PC-9 (cell line): ENCODE data around the gene UBXN10. TPM values are rescaled to one million over a fixed set of nuclear protein-coding genes. Genes with fewer than 3 reads are reported as not detected.

Source experiments
- BruUV-seq: library from RNA; stranded (reverse); fragments of 400-500 nt; replicated peaks from 2 replicates; lab custom pipeline; 2021; lab: Mats Ljungman, UMichigan
- CTCF ChIA-PET: fragments of 300-600 bp; sonication (Branson Sonifier 250); formaldehyde crosslinking; loops from one replicate; lab custom pipeline; 2022; ENCODE audit warnings: antibody characterized with exemption; lab: Charles Lee
- POLR2A ChIA-PET: fragments of 300-600 bp; sonication (Branson Sonifier 250); formaldehyde crosslinking; loops from one replicate; lab custom pipeline; 2022; ENCODE audit warnings: antibody characterized with exemption; ENCODE audit not compliant: unreplicated experiment; lab: Charles Lee
- DNase-seq, 2 experiments: peaks; one replicate each; pipeline versions ENCODE4 v3.0.0 to v3.0.0-alpha.2; 2015 to 2022; ENCODE audit warnings: mixed read lengths in 1 of 2
- H2AFZ ChIP-seq: fragments of 200-600 bp; sonication (generic); 2 replicates; pipeline ENCODE4 v1.8.1; 2017; ENCODE audit warnings: antibody characterized with exemption
- H3F3A ChIP-seq: fragments of 200-600 bp; sonication (generic); 2 replicates; pipeline ENCODE4 v1.8.1; 2017; ENCODE audit warnings: antibody characterized with exemption, mild to moderate bottlenecking, low read depth; ENCODE audit not compliant: insufficient read depth
- H3K27ac ChIP-seq: fragments of 200-600 bp; sonication (generic); 2 replicates; pipeline ENCODE4 v1.6.1; 2016; ENCODE audit warnings: mixed run types
- H3K27me3 ChIP-seq: fragments of 200-600 bp; sonication (generic); 2 replicates; pipeline ENCODE4 v1.6.1; 2016; ENCODE audit warnings: low read depth, mixed run types; ENCODE audit not compliant: insufficient read depth
- H3K36me3 ChIP-seq: fragments of 200-600 bp; sonication (generic); 2 replicates; pipeline ENCODE4 v1.6.1; 2016; ENCODE audit warnings: low read depth, mixed run types
- H3K4me1 ChIP-seq: fragments of 200-600 bp; sonication (generic); replicated peaks from 2 replicates; pipeline ENCODE4 v1.6.1; 2016; ENCODE audit warnings: mixed run types; ENCODE audit not compliant: insufficient read depth
- H3K4me2 ChIP-seq: fragments of 200-600 bp; sonication (generic); 2 replicates; pipeline ENCODE4 v1.6.1; 2017; ENCODE audit warnings: mixed run types
- H3K4me3 ChIP-seq: fragments of 200-600 bp; sonication (generic); 2 replicates; pipeline ENCODE4 v1.6.1; 2016; ENCODE audit warnings: mixed run types
- H3K79me2 ChIP-seq: fragments of 200-600 bp; sonication (generic); 2 replicates; pipeline ENCODE4 v1.6.1; 2017; ENCODE audit warnings: low read depth, mixed run types
- H3K9me2 ChIP-seq: fragments of 200-600 bp; sonication (generic); 2 replicates; pipeline ENCODE4 v1.8.1; 2017; ENCODE audit warnings: mild to moderate bottlenecking; ENCODE audit not compliant: insufficient read depth
- H3K9me3 ChIP-seq: fragments of 200-600 bp; sonication (generic); 2 replicates; pipeline ENCODE4 v1.8.1; 2016; ENCODE audit warnings: low read depth; ENCODE audit not compliant: insufficient read depth
- H4K20me1 ChIP-seq: fragments of 200-600 bp; sonication (generic); 2 replicates; pipeline ENCODE4 v1.8.1; 2017; ENCODE audit not compliant: insufficient read depth
- CTCF ChIP-seq: fragments of 200-600 bp; sonication (generic); conservative IDR thresholded peaks from 2 replicates; pipeline ENCODE4 v1.6.1; 2017; ENCODE audit warnings: mixed run types, antibody characterized with exemption, mild to moderate bottlenecking, moderate library complexity
- EZH2 ChIP-seq: fragments of 200-600 bp; sonication (generic); IDR thresholded peaks from 2 replicates; pipeline ENCODE4 v1.8.0; 2017; ENCODE audit warnings: antibody characterized with exemption, low read depth
- intact Hi-C: fragments of 100-400 bp; cut with micrococcal nuclease; formaldehyde crosslinking; loops from one replicate; pipeline ENCODE4 v1.10.0; 2022; ENCODE audit not compliant: unreplicated experiment
- total RNA-seq: library from RNA; stranded (reverse); gene quantifications from 2 replicates; pipeline ENCODE4 v1.2.3, GENCODE V29; 2021

Gene UBXN10
- total RNA-seq, 1 experiment from 2014 or later, result 11.9 TPM

GRCh38 chr1:20233394-20233793, 47.5 kb downstream of the UBXN10 start:
- peak in 1 of 2 experiments; percentile 64 for DNase-seq
- no TSS peak for BruUV-seq
- Histone ChIP-seq H3F3A (peaks cover 44% of the 10 kb centered on the region), H3K79me2 (no peaks in the 10 kb centered on the region), H4K20me1 (no peaks in the 10 kb centered on the region), H3K36me3 (no peaks in the 10 kb centered on the region), H3K27ac (peak overlapping the region; percentile 91), H3K9me3 (no peaks in the 10 kb centered on the region), H3K4me1 (peaks cover 75% of the 10 kb centered on the region), H3K27me3 (no peaks in the 10 kb centered on the region), H3K4me3 (peak overlapping the region; percentile 23; the same call in 1 of the 2 replicates), H3K9me2 (no peaks in the 10 kb centered on the region), H3K4me2 (peak overlapping the region; percentile 73), H2AFZ (no peak overlapping the region)
- ChIA-PET CTCF (interaction anchor here (0.6 to 0.9 kb wide), 2 partner anchors 17 to 126 kb away, joined by 3 read pairs; no protein-coding TSS in a partner anchor), POLR2A (no interaction called here)
- TF ChIP-seq EZH2, result no peak
- TF ChIP-seq CTCF, result peak; percentile 54
- intact Hi-C loops, result loop anchor here (2.0 kb wide), 1 partner anchor 125 kb away; no protein-coding TSS in a partner anchor

GRCh38 chr1:20233866-20234265, 48.0 kb downstream of the UBXN10 start:
- Histone ChIP-seq H3K4me1 (peaks cover 79% of the 10 kb centered on the region), H2AFZ (no peak overlapping the region), H3F3A (peaks cover 44% of the 10 kb centered on the region), H3K4me3 (no peak overlapping the region), H4K20me1 (no peaks in the 10 kb centered on the region), H3K27ac (peak overlapping the region; percentile 91), H3K27me3 (no peaks in the 10 kb centered on the region), H3K9me3 (no peaks in the 10 kb centered on the region), H3K36me3 (no peaks in the 10 kb centered on the region), H3K9me2 (no peaks in the 10 kb centered on the region), H3K79me2 (no peaks in the 10 kb centered on the region), H3K4me2 (peak overlapping the region; percentile 73)
- no peak for DNase-seq
- CTCF ChIA-PET, result no interaction called here
- TF ChIP-seq CTCF, result no peak
- TF ChIP-seq EZH2, result no peak
- intact Hi-C loops, result loop anchor here (2.0 kb wide), 1 partner anchor 125 kb away; no protein-coding TSS in a partner anchor
- BruUV-seq, result no TSS peak
- POLR2A ChIA-PET, result no interaction called here

GRCh38 chr1:20234788-20235535, 49.1 kb downstream of the UBXN10 start:
- Histone ChIP-seq H3F3A (peaks cover 44% of the 10 kb centered on the region), H3K9me2 (no peaks in the 10 kb centered on the region), H3K36me3 (no peaks in the 10 kb centered on the region), H3K27me3 (no peaks in the 10 kb centered on the region), H3K27ac (peak overlapping the region; percentile 91), H3K4me1 (peaks cover 87% of the 10 kb centered on the region), H3K79me2 (no peaks in the 10 kb centered on the region), H4K20me1 (no peaks in the 10 kb centered on the region), H2AFZ (no peak overlapping the region), H3K9me3 (no peaks in the 10 kb centered on the region), H3K4me2 (peak overlapping the region; percentile 73), H3K4me3 (peak overlapping the region; percentile 30; the same call in 1 of the 2 replicates)
- CTCF ChIA-PET, result no interaction called here
- intact Hi-C loops, result no loop called here
- no peak for TF ChIP-seq CTCF
- no peak for TF ChIP-seq EZH2
- BruUV-seq, result no TSS peak
- DNase-seq, result peak in 1 of 2 experiments; percentile 90
- POLR2A ChIA-PET, result interaction anchor here (0.6 kb wide), 1 partner anchor 88 kb away, joined by 5 read pairs; no protein-coding TSS in a partner anchor
